HG02610 (cell line): ENCODE results near the gene SARNP.
A peak's percentile ranks its signal among the peaks of the same experiment; 100 is the strongest.

Experiments used
- ATAC-seq: cut with Tn5 transposase; IDR thresholded peaks from one replicate; pipeline ENCODE4 v1.9.1; 2021; ENCODE audit warnings: mild to moderate bottlenecking, moderate library complexity; ENCODE audit not compliant: unreplicated experiment

Gene SARNP

DNA sequence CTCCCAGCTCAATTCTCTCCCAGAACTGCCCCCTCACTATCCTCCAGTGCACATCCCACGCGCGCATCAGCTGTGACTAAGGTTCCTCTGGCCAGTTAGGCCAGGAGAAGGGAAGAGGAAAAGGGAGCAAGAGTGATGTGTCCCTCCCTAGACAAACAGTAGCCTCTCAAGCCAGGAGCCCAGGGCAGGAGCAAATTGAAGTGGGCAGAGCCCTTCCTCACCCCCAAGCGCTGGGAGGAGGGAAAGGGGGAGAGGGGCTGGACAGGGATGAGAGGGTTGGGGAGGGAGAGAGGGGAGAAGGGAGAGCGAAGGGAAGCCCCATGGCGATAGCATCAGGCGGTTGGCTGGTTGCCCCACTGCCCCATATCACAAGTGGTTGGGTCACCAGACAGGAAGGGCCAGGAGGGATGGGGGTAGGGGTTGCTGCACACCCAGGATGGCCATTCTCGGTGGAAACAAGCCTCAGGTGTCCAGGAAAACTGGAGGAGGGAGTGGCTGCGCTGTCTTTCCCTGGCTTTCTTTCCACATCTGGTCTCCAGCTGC is 89.8 kb downstream of the SARNP start:
- no peak for ATAC-seq

GRCh38 chr12:55726971-55727370 is 90.6 kb downstream of the SARNP start:
- ATAC-seq, result no peak

DNA sequence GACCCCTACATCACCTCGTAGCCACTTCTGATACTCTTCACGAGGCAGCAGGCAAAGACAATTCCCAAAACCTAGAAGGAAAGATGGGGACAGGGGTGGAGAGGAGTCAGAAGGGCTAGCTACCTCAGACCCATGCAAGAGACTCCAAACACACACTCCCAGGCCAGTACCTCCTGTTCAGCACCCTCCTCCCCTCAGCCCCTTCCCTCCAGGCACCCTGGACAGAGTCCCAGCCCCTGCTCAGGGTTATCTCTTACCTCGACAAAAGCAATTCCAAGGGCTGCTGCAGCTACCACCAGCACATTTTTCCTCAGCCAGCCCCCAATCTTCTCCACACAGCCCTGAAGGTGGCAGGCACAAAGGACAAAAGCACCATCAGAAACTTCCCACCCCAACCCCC is 92.0 kb downstream of the SARNP start:
- ATAC-seq, result no peak

DNA sequence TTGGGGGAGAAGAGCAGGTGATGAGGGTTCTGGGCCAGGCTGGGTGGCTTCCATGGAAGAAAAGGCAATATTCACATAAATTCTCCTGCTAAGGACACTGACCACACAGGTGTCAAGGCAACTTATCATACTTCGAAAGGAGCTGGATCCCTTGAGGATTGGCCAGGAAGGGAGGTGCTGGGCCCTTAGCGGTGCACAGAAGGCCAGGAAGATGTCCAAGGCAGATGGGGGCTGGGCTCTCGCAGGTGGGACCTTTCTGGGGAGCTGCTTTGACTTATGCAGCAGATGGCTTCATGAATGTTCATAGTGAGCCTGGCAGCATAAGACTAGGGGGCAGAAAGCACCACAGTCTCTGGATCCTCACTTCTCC is 92.6 kb downstream of the SARNP start:
- ATAC-seq, result no peak

DNA sequence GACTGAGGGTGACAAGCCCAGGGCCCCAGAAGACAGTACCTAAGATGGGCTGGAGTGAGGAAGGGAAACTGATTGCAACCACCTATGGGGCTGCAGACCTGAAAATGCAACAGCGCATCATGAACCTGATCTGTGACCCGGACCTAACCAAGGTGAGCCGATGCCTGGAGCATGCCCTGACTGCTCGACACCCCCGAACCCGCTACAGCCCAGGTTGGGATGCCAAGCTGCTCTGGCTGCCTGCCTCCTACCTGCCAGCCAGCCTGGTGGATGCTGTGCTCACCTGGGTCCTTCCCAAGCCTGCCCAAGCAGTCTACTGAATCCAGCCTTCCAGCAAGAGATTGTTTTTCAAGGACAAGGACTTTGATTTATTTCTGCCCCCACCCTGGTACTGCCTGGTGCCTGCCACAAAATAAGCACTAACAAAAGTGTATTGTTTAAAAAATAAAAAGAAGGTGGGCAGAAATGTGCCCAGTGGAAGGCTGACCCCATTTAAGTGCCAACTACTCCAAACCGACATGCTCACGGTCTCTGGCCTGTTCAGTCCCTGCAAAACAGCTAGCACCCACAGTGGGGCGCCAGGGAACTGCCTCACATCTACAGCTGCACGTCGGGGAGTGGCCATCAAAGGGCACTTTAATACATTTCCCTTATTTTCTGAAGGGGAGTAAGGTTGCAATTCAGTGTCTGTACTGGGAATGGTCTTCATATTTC is 93.1 kb downstream of the SARNP start:
- ATAC-seq, result peak; percentile 28

DNA sequence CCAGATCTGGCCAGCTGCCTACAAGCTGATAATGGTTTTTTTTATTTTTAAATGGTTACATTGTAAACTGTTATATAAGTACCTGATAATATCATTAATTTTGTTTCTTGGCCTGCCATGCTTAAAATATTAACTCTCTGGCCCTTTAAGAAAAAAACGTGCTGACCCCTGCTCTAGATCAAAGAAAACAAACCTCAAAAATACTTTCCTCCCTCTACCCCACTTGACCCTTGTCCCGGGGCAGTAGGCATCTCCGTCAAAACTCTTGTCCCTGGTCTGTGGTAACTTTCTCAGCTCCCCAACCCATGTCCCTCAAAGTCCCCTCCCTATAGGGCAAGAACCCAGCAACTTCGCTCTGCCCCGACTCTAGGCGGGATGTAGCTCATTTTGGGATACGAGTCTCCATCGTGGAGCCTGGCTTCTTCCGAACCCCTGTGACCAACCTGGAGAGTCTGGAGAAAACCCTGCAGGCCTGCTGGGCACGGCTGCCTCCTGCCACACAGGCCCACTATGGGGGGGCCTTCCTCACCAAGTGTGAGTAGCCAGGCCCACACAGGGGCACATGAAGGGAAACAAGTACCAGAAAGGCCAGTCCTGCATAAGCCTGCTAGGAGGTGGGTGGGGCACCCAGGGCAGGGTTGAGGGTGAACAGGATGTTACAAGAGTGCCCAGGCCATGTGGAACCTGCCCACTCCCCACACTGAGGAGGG is 93.9 kb downstream of the SARNP start:
- no peak for ATAC-seq

DNA sequence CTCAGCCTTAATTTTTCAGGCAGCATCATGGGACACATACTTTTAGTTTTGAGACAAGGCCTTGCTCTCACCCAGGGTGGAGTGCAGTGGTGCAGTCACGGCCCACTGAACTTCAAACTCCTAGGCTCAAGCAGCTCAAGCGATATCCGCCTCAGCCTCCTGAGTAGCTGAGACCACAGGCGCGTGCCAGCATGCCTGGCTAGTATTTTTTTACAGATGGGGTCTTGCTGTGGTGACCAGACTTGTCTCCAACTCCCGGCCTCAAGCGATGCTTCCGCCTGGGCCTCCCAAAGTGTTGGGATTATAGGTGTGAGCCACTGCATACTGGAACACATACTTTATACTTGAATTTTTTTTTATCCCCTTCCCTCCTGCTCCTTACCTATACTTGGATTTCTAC is 94.6 kb downstream of the SARNP start:
- ATAC-seq, result no peak

- no peak for ATAC-seq
Observed at GRCh38 chr12:55721601-55722213, 95.8 kb downstream of the SARNP start.

- no peak for ATAC-seq
Observed at GRCh38 chr12:55720894-55721444, 96.6 kb downstream of the SARNP start.

GRCh38 chr12:55720071-55720564 is 97.4 kb downstream of the SARNP start, which contains the start of gene RDH5:
TSS of gene RDH5 (plus strand) at chr12:55720393. CDS start at chr12:55721185, 792 bp downstream.
- ATAC-seq, result no peak

GRCh38 chr12:55719371-55719770 is 98.2 kb downstream of the SARNP start:
- ATAC-seq, result no peak

DNA sequence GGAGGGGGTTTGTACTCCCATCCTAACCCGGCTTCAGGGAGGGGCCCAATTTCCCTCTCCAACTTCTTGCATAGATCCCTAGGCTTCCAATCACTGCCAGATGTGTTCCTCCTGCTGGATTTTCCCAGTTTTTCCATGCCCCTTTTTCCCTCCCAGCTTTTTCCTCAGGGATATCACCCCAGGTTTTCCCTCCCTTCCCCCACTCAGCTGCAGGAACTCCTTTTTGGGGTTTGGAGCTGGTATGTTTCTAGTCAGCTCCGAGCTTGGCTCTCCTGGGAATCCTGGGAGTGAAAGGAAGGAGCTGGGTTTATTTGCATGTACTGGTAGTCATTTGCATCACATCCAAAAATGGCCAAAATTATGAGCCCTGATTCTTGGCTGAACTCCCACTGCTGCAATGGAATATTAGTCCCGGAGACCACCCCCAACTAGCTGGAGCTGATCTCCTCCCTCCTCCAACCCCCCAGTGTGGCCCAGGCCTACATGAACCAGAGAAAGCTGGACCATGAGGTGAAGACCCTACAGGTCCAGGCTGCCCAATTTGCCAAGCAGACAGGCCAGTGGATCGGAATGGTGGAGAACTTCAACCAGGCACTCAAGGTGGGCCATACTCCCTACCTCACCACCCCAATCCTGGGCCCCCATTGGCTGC is 98.8 kb downstream of the SARNP start:
- no peak for ATAC-seq

DNA sequence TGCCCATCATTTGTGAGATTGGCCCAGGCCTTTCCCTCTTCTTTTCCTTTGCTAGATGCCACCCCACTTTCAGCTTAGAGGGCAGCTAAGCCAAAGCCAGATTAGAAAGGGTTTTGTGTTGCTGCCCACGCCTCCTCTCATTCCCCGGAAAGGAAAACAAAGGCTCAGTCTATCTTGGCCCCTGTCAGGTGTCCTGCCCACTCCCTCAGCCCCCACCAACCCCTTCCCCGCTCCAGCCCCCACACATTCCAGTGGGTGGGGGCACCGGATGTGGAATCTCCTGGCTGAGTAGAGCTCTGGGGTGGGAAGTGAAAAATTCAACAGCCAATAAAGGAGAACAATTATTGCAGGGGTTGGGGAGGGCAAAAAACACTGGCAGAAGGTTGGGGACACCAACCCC is 99.5 kb downstream of the SARNP start:
- ATAC-seq, result no peak

- no peak for ATAC-seq
Observed at GRCh38 chr12:55717011-55718007, 100.2 kb downstream of the SARNP start.

DNA sequence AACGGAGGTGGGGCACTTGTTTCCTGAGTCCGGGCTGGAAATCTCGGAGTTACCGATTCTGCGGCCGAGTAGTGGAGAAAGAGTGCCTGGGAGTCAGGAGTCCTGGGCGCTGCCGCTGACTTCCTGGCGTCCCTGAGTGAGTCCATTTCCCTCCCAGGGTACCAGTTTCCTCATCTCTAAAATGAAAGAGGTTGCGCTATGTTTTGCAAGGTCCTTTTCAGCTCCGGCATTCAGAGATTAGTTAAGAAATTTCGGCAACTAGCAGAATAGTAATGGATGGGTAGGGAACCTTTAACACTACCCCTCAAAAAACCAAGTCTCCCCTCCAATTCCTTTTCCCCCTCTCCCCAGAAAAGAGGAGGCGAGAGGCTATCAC is 101.0 kb downstream of the SARNP start:
- ATAC-seq, result no peak

DNA sequence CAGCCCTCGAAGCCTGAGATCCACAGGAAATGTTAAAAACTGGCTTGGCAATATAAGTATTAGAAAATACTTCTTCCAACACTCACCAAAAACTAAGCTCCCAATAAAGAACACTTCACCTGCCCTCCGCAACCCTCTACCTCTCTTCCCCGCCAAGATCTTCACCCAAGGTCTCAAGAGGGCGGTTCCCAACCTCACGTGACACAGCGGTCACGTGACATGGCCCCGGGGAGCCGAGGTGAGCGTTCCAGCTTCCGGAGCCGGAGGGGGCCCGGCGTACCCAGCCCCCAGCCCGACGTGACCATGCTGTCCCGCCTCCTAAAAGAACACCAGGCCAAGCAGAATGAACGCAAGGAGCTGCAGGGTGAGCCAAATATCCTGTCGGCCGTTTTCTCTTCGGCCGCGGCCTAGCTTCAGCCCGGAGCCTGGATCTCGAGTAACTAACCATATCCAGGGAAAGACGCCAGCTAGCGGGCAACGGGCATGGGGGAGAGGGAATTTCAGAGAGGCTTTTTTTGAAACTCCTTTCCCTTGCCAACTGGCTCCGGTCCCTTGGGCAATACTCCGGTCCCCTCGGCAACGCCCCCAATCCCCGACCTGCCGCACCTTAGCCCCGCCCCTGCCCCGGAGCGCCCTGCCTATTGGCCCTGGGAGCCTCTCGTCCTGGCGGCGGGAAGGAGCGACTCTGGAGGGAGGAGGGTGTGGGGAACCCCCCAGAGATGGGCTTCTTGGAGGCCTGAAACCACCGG is 101.5 kb downstream of the SARNP start, which contains the start of gene BLOC1S1:
Gene BLOC1S1 (plus strand): TSS at position 214 of the 749 bp plus-strand sequence. CDS start 6 bp downstream, at position 220.
- peak; percentile 92 for ATAC-seq

DNA sequence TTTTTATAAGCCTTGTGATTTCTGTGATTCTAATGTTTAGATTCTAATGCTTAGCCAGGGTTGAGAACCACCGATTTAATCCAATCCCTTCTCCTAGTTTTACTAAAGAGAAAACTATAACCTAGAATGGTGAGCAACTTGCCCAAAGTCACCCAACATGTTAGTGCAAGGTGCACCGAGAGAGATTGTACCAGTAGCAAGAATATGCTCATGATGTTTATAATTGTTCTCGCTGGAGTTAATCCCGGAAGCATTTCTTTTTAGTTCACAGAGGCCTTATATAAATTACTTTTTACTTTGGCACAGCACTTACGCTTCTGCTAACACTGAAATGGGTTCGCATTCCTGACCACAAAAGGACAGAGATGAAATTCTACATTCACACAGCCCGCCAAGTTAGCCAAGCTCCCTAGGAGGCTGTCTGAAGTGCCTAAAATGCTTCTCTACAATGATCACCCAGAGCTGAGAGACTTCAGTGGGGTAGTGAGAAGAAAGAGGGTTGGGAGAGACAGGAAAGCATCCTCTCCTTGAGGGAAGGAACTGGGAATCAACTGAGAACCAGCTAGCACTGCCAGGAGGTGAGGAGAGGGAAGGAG is 102.3 kb downstream of the SARNP start:
- ATAC-seq, result no peak

- ATAC-seq, result no peak
Observed at GRCh38 chr12:55713721-55714120, 103.8 kb downstream of the SARNP start.
